ENCODE measurements around the gene SSBP2.

Gene SSBP2

DNA sequence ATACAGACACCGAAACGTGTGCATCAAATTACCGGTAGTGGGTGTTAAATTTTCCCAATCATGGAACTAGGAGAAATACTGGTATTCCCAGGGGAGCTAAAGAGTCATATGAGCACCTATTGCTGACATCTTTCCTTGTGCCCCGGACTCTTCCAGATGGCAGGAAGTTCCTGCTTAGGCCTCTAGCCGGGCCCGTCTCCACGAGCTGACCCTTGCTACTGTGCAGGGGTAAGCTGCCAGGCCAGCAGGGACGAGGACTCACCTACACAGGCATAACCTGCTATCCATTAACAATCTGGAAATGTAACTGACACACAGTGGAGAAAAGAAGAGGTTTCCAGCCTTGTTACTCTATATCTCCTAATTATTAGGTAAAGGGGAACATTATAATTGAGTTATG, 16.2 kb upstream of the SSBP2 start:
- DNase-seq (ENCODE audit: low spot score), result no peak

DNA sequence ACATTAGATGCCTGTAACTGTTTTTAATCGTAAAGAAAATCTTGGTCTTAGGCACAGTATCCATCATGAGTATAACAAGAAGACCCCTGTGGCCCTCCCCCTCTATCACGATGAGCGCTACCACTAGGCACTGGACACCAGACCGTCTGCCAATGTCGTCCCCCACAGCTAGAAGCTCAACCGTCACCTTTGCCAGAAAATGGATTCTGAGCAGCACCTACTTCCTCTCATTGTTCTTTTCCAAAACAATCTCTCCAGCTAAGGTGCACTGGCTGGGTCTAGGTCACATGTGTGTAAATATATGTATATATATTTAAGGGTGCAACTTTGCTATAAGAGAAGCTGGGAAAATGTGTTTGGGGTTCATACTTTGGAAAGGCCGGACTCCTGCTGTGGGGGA, 15.7 kb upstream of the SSBP2 start:
- DNase-seq (ENCODE audit: low spot score), result no peak

DNA sequence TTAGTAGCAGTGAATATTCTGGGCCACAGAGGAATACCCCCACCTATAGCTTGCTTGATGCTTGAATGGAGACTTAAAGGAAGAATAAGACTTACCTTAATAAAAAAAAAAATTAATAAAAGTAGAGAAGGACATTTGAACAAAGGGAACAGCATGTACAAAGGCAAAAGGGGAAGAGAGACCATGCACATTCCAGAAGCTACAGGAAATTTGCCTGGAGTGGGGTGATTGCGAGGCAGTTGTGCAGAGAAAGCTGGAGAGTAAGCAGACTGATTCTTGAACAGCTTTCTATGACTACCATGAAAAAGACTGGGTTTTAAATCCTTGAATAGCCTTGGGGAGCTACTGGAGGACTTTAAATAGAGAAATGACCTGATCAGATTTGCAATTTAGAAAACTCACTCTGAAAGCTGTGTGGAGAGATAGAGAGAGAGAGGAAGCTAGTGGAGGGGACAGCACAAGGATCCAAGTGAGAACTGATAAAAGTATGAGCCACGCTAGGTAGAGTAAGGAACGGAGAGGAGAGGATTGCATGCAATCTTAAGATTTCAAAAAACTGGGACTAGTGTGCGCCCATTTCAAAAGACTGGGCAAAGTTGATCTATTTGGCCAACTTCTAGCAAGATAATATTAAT, 12.5 kb upstream of the SSBP2 start:
- no peak for DNase-seq (ENCODE audit: low spot score)

DNA sequence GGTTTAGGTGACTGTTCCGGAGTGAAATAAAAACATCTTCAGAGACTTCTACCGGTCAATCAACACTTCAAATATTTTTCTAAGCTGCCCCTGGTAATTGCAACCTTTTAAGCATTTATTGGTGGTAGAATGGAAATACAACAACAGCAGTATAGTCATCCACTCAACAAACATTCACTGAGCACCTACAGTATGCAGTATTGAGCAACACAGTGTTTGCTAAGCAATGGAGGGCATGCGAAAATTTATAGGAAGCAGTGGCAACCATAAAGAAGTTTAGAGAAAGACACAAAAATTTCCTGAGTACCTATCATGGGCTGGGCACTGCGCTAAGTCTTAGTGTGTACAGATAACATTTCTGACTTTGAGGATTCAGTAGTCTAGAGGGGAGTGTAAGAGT, 12.0 kb upstream of the SSBP2 start:
- DNase-seq (ENCODE audit: low spot score), result no peak

DNA sequence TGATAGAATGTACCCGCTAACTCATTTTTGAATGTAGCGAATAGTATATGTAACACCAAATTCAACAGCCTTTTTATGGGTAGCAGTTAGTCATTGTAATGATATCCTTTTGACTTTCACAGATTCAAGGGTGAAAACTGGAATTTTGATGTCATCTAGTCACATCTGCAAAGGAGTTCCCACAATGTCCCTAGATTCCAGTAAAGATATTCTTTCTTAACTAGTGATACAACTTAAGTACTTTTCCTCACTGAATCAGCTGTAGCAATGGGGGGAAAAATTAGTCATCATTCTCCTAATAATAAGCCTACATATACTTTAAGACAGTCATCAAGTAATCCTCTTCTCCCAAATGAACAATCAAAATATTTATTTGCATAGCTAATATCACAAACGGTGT, 11.5 kb upstream of the SSBP2 start:
- DNase-seq (ENCODE audit: low spot score), result no peak

DNA sequence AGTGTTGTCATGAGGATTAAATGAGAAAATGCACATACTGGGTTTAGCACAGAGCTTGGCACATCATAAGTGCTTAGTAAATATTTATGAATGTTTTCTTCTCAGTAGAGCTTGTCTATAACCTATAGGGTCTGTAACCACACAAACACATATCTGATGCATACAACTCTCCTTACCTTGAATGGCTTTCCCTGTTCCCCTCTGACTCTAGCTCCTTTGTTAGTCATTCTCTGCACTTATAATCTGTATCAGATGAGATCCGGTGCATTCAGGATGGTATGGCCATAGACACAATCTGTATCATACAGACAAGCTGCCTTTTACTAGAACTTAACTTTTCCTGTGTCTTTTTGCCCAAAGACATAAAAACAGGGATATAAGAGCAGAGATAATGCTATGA, 11.1 kb upstream of the SSBP2 start:
- no peak for DNase-seq (ENCODE audit: low spot score)

DNA sequence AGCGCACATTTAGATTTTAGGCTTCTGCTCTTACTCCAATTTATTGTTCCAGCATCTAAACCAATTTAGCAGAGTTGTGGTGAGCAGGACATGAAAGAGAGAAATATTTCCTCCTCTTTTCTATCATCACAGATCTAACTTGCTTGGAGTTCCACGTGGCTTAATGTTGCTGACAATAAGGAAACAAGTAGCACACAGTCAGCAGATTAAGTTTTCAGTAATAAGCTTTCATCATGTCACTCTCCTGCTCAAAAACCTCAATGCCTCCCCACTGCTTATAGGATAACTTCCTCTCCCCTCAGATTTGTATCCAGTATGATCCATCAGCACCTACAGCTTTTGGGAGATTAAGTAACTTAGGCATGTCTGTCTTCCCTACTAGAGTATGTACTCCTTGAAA, 10.4 kb upstream of the SSBP2 start:
- DNase-seq (ENCODE audit: low spot score), result no peak

DNA sequence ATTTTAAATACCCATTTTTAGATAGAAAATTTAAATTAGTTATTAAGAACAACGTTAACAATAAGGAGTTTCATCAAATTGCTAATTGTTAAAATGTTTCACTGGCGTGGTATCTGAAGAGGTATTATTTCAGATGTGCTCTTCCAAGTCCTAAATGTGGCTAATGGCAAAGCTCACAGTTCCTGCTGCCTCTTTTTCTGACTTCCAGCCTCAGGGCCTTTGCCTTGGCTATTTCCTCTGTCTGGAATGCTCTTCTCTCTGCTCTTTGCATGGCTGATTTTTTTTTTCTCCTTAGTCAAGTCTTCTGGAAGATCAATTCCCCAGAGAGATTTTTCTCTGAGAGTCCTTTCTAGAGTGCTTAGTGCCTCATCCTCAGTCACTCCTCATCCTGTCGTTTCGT, 9.6 kb upstream of the SSBP2 start:
- no peak for DNase-seq (ENCODE audit: low spot score)

DNA sequence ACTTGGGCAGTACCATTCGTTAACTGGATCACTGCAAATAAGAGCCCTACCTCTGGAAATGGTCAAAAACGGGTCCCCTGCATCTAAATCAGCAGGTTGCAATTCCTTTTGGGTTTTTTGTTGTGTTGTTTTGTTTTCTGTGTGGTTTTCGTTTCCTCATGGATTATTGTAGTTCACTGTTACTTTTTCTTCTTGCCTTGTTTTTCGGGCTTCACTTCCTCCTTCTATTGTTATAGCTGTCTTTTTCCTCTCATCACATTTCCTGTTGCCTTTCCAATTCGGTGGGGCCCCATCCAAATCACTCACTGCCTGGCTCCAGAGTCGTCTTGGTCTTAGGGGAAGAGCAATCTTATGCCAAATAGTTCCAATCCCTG, 8.7 kb upstream of the SSBP2 start:
- DNase-seq (ENCODE audit: low spot score), result no peak

DNA sequence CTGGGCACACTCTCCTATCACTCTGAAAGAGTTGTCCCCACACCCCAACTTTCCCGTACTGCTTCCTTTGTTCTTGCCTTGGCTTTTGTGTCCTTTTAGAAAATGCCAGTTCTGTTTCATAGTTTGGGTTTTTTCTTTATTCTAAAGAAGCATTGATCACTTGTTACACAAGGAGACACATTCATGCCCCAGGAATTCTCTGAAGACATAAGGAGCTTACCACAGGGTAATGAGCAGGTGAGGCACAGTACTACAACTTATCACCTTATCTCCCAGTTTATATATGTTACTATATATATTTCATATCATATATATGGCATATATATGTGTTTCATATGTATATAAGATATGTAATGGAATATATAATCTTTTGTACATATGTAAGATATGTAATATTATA, 6.5 kb upstream of the SSBP2 start:
- no peak for DNase-seq (ENCODE audit: low spot score)

DNA sequence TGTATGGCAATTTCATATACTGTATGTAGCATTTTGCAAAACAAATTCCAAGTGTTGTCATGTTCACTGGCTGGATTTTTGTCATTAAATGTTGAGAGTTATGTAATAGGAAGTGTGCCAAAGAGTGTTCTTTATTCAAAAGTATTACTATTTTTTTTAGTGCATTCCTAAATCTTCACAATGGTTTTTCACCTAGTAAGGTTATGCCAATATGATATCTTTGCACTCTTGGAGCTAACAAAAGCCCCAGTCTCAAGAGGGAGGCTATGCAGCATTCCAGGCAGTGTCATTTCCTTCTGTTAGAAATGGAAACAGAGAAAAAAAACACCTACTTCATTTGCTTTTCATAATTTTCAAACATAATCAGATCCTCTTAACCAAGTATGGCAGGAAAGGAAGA, 5.1 kb upstream of the SSBP2 start:
- DNase-seq (ENCODE audit: low spot score), result no peak

DNA sequence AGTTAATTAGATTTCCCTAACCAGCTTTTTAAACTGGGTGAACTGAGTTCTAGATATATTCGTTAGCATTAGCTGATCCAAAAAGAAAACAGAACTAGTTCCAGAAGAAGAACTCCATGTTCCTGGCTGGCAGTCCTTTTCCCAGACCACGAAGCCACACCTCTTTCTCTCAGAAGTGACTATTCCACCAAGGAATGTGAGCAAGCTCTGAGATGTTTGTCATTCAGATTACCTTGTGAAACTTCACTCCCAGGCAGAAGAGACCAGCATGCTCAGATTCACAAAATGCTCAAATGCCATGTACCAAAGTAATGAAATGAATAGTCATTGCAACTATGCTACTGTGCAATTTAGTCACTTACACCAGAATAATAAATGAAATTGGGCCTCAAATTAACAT, 4.4 kb upstream of the SSBP2 start:
- DNase-seq (ENCODE audit: low spot score), result no peak

DNA sequence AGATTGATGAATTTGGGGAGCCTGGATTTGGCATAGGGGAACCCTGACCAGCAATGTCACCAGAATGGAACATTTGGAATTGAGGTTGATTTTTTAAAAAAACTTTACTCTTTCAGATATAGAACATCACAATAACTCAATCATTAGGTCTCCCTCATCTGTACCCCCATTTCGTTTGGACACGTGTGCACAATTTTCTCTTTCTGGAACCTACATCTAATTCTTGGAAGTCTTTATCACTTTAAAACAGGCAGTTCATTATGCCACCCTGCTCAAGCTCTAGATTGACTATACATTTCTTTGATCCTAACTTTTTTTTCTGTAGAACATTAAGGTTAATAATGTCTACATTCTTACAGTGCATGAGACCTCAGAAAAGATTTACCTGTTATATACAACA, 3.7 kb upstream of the SSBP2 start:
- no peak for DNase-seq (ENCODE audit: low spot score)

DNA sequence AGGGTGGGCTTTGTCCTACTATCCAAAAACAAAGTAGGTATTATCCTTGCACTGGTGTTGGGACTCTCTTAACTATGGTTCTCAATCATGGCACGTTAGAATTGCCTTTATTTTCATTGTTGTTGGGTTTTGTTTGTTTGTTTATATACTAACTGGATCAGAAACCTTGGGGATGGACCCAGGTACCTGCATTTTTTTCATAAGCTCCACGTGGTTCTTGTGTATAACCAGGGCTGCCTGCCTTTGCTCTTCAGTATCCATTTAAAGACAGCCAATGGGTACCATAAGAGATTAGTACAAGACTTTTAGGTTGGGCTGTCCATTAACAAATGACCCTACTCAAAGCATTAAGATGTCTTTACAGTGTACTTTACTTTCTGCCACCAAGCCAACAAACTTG, 2.5 kb upstream of the SSBP2 start:
- DNase-seq (ENCODE audit: low spot score), result no peak

DNA sequence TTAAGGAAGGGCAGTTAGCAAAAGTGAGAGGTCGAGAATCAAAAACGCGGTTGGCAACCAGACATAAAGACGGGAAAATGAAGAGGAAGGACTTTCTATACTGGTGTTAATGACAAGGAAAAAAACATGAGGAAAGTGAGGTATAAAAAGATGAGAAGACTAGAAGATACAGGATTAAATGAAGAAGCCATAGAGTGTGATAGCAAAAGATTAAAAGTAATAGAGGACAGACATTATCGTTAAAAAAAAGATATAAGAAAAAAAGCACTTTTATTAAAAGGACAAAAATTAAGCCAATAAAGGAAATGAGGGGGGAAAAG, 1.7 kb upstream of the SSBP2 start:
- DNase-seq (ENCODE audit: low spot score), result no peak

DNA sequence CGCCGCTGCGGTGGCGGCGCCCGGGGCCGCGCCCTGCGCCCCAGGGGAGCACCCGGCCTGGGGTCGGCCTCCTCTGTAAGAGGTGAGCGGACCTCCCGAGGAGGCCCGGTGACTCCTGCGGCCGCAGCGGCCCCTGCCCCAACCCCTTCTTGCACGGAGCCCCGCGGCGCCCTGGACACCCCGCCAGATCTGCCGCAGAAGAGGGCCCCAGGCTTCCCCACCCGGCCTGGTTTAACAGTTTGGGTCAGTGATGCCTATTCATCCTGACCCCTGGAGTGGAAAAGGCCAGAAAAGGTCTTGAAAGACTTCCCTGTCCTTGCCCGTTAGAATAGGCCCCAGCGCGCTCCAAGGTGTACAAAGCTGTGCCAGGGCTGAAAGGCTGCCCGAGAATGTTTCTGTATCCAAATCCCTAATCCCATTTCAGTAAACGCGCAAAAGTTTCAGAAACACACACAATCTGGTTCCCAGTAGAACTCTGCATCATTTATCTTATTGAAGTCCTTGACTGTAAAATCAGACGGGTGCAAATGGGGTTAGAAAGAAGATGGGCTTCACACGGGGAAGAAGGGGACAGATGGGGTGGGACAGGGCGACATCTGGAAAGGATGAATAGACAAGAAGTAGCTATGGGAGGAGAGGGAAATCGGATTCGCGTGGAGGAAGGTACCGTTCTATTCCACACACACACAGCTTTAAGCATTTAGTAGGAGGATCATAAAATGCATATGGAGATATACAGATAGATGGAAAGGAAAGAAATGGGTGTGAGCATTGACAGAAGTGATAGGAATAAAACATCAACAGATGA, 1.1 kb upstream of the SSBP2 start:
- peak; percentile 51 for DNase-seq (ENCODE audit: low spot score)

DNA sequence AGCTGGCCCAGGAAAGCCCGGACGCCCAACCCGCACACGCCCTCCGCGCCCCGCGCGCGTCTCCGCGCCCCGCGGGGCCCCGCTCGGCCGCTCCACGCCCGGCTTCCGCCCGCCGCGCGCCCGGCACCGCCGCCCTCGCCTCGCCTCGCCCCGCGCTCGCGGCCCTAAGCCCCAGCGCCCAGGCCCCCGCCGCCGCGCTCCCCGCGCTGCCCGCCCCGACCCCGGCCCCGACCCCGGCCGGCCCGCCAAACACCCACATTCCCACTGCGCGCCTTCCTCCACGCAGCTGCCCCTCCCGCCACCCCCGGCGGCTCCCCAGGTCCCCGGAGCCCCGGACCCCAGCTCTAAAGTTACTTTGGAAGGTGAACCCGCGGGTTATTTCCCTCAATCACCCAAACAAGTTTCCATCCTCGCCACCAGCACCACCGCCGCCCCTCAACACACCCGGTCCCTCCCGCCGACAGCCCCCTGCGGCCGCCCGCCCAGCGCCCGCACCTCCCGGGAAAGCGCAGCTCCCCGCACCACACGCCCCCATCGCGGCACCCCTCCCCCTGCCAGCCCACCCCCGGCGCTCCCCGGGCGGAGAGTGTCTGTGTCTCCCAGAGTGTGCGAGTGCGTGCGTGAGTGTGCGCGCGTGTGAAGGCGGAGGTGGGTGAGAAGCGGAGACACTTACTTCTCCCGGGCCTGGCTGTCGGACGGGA, 439 bp downstream of the SSBP2 start:
- no peak for DNase-seq (ENCODE audit: low spot score)

DNA sequence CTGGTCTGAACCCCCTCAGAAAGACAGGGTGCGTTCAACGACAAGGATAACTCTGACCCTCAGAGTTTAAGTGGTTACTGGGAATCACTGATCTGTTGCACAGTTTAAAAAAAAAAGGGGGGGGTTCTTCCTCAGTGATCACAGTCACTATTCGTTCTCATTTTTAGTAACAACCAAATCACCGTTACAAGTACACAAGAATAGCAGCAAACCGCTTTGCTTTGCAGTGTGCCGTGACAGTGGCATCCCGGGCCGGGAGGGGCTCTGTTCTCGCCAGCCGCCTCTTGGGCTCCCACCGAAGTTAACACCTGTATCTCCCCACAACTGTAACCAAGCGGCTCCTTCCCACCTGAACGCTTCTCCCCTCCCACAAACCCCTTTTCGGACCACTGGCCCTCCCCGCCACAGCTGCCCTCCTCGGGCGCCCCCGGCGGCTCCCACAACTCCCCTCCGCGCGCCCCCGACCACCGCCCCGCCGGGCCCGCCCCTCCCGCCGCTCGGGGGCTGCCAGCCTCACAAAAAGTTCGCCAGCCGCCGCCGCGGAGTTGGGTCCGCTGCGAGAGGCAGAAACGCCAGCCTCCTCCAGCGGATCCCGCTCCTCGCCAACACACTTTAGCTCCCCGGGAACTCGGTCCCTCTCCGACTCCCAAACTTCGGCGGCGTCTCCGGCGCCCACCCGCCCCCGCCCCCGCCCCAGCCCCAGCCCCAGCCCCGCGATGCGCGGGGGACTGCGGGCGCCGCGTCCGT, 1.2 kb downstream of the SSBP2 start:
- peak; percentile 16 for DNase-seq (ENCODE audit: low spot score)

DNA sequence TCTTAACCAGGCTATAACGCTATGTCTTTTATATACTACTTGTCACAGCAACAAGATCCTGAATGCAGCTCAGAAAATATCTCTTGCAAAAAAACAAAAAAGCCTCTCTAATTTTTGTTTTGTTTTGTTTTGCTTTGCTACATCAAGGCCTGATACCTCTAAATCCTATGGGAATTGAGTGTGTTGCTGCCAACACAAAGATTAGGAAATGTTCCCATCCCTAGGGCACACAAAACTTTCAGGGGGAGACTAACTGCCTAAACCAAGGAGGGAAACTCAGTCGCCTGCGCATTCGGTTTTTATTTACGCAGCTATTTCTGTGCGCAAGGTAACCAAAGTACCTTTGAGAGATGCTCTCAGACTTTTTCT, 1.7 kb downstream of the SSBP2 start:
- peak; percentile 16 for DNase-seq (ENCODE audit: low spot score)

DNA sequence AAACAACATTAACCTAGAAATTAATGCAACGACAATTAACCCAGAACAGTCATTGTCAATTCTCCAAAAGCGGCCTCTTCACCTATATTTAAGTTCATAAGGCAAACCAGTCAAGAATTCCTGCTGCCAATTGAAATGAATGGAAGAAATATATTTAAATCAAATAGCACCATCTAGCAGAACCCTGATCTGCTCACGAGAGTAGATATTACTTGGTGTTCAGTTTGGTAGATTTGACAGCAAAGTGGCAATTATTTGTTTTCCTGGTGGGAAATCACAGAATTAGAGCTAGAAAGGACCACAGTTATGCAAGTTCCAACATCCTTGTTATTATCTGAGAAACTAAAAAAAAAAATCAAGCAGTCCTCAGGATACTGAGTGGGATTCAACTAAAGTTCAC, 2.3 kb downstream of the SSBP2 start:
- no peak for DNase-seq (ENCODE audit: low spot score)

DNA sequence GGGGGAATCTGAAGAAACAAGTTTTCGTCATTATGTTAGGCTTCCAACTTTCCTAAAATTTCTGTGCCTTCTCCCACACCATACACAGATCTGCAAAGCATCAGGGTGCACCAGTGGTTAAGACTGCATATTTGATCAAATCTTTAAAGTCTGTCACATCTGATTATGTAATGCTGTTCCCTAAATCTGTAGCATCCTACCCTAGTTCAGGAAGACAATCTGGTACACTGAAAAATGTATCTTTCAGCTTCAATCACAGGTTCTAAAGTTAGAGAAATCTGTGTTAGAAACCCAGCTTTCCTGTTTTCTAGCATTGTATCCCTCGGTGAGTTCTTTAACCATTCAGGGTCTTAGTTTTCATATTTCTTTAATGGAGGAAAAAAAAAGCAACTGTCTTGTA, 3.9 kb downstream of the SSBP2 start:
- DNase-seq (ENCODE audit: low spot score), result no peak

DNA sequence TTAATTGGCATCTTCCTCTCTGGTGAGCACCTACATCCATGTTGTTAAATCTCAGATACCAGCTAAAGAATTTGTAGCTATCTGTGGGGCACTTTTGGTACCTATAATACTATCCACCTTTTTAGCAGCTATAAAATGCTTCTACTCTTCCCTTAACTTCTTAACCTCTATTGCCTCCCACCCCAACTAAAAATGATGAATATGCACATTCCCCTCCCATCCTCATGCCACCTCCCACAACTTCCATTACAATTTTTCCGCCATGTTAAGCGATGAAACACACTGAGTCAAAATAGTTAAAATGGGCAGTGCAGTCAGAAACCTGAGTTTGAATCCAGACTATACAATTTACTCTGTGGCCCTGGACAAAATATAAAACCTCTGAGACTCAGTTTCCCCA, 10.1 kb downstream of the SSBP2 start:
- DNase-seq (ENCODE audit: low spot score), result no peak

DNA sequence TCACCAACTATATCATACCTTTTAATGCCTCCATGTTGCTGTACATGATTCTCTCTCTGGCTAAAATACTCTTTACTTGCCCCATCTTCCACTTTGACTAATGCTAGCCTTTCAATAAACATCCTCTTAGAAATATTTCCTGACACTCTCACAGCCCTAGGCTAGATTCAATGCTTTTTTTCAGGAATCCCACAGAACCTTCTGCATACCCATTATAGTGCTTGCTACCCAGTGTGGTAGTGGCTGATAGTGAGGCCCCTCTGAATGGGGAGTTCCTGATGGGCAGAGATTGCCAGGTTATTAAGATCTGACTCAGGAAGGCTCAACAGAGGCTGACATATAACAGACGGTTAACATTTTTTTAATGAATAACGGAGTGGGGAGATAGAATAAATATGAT, 11.6 kb downstream of the SSBP2 start:
- DNase-seq (ENCODE audit: low spot score), result no peak

Data from SK-N-DZ (cell line).